HUES64 (cell line): ENCODE measurements around the gene SSBP3.

Experiments used
- H3K27ac ChIP-seq: 2 replicates; pipeline ENCODE4 v1.7.0; 2013; ENCODE audit warnings: low read depth, low read length, inconsistent platforms
- H3K27me3 ChIP-seq: 2 replicates; pipeline ENCODE4 v1.6.1; 2013; ENCODE audit warnings: mild to moderate bottlenecking, low read length; ENCODE audit not compliant: insufficient read depth
- H3K36me3 ChIP-seq: 2 replicates; pipeline ENCODE4 v1.6.1; 2013; ENCODE audit warnings: mild to moderate bottlenecking, low read length; ENCODE audit not compliant: insufficient read depth
- H3K4me1 ChIP-seq: 2 replicates; pipeline ENCODE4 v1.6.1; 2013; ENCODE audit warnings: mild to moderate bottlenecking, low read length, moderate library complexity; ENCODE audit not compliant: insufficient read depth
- H3K4me3 ChIP-seq: 2 replicates; pipeline ENCODE4 v1.5.1; 2013; ENCODE audit warnings: mild to moderate bottlenecking, low read length, moderate library complexity
- H3K9ac ChIP-seq: 2 replicates; pipeline ENCODE4 v1.6.1; 2013; ENCODE audit warnings: mild to moderate bottlenecking, low read depth, low read length
- H3K9me3 ChIP-seq: 2 replicates; pipeline ENCODE4 v1.6.1; 2013; ENCODE audit warnings: low read depth, low read length; ENCODE audit not compliant: insufficient read depth
- WGBS: fragments of 150-250, 120-280 bp; methylation state at CpG from one replicate; pipeline ENCODE4 v1.1.7; 2013; ENCODE audit warnings: missing lambda C conversion rate; 5-methylcytosine and 5-hydroxymethylcytosine counted together

SSBP3 gene

DNA sequence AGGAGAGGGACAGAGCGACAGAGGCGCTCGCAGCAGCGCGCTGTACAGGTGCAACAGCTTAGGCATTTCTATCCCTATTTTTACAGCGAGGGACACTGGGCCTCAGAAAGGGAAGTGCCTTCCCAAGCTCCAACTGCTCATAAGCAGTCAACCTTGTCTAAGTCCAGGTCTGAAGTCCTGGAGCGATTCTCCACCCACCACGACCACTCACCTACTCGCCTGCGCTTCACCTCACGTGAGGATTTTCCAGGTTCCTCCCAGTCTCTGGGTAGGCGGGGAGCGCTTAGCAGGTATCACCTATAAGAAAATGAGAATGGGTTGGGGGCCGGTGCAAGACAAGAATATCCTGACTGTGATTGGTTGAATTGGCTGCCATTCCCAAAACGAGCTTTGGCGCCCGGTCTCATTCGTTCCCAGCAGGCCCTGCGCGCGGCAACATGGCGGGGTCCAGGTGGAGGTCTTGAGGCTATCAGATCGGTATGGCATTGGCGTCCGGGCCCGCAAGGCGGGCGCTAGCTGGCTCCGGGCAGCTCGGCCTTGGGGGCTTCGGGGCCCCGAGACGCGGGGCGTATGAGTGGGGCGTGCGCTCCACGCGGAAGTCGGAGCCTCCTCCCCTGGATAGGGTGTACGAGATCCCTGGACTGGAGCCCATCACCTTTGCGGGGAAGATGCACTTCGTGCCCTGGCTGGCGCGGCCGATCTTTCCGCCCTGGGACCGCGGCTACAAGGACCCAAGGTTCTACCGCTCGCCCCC is 206.3 kb downstream of the SSBP3 start, which contains the start of the genes CYB5RL and MRPL37:
Gene CYB5RL, minus strand, starts transcription at position 266 of the 754 bp plus-strand sequence. CDS start 4,414 bp downstream, outside the sequence.
Gene MRPL37, plus strand, starts transcription at position 403 of the 754 bp plus-strand sequence. Its CDS starts 77 bp downstream, at position 480.
- H3K36me3 ChIP-seq: peaks cover 20% of the 10 kb centered on the region
- no peaks in the 10 kb centered on the region for H3K9me3 ChIP-seq
- under 1% methylated on average over 51 of the region's 51 CpGs for WGBS
- peak within 1 kb of the TSS; percentile 48 for H3K27ac ChIP-seq
- H3K9ac ChIP-seq: peak within 1 kb of the TSS; percentile 83
- H3K4me1 ChIP-seq: peaks cover 13% of the 10 kb centered on the region; the same call in 1 of the 2 replicates
- H3K27me3 ChIP-seq: no peaks in the 10 kb centered on the region; the same call in 1 of the 2 replicates
- H3K4me3 ChIP-seq: peak within 1 kb of the TSS; percentile 76

DNA sequence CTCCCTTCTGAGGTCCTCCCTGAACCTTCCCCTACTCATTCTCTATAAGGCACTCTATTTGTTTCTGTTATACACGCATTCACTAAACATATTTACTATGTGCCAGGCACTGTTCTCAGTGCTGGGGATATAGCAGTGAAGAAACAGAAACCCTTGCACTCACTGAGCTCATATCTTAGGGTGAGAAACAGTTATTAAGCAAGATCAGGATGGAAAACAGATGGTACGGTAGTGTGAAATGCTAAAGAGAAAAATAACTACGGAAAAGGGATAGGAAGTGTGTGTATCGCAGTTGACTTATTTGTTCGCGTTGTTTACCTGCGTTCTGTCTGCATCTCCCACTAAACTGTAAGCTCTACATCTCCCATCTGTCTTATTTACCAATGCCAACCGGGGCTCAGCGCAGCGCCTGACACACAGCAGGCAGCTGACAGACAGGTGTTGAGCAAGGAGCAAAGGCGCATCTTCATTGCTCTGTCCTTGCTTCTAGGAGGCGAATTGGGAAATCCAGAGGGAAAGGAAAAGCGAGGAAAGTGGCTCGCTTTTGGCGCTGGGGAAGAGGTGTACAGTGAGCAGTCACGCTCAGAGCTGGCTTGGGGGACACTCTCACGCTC is 206.9 kb downstream of the SSBP3 start:
- Histone ChIP-seq H3K9me3 (no peaks in the 10 kb centered on the region), H3K36me3 (peaks cover 21% of the 10 kb centered on the region), H3K4me3 (peak overlapping the region; percentile 76), H3K27me3 (no peaks in the 10 kb centered on the region; the same call in 1 of the 2 replicates), H3K27ac (no peak overlapping the region), H3K4me1 (peaks cover 13% of the 10 kb centered on the region; the same call in 1 of the 2 replicates), H3K9ac (peak overlapping the region; percentile 83)
- 32% methylated on average over 17 of the region's 17 CpGs for WGBS

DNA sequence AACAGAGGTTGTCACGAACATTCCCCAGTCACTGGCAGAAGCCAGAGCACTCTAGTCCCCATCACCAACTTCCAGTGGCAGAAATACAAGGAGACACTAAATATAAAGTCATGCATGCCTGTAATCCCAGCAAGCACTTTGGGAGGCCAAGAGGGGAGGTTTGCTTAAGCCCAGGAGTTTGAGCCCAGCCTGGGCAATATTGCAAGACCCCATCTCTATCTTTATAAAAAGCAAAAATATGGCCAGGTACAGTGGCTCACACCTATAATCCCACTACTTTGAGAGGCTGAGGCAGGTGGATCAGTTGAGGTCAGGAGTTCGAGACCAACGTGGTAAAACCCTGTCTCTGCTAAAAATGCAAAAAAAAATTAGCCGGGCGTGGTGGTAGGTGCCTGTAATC is 212.7 kb downstream of the SSBP3 start:
- Histone ChIP-seq H3K4me1 (no peaks in the 10 kb centered on the region), H3K9me3 (no peaks in the 10 kb centered on the region), H3K36me3 (peaks cover 37% of the 10 kb centered on the region), H3K27me3 (no peaks in the 10 kb centered on the region), H3K27ac (no peak overlapping the region), H3K4me3 (no peak overlapping the region), H3K9ac (no peak overlapping the region)
- WGBS: 92% methylated on average over 5 of the region's 5 CpGs

DNA sequence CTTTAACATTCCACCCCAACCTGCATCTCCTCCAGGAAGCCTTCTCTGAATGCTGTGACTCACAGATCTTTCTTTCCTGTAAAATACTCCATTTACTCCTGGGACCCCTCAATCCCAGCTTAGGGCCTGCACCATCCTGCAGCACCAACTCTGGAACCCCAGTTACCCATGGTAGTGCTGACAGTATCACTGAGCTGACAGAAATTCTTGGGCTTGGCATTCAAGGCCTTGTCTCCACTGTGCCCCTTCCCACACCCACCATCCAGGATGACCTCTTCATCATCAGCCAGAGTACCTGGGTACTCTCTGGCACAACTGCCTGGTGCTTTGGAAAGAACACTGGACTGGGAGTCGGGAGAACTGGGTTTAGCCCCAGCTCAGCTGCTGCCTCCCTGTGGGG is 214.7 kb downstream of the SSBP3 start:
- peaks cover 37% of the 10 kb centered on the region for H3K36me3 ChIP-seq
- H3K9ac ChIP-seq: no peak overlapping the region
- no peak overlapping the region for H3K27ac ChIP-seq
- no peaks in the 10 kb centered on the region for H3K4me1 ChIP-seq
- no peaks in the 10 kb centered on the region for H3K9me3 ChIP-seq
- WGBS: 43% methylated on average over 1 of the region's 1 CpG
- no peak overlapping the region for H3K4me3 ChIP-seq
- H3K27me3 ChIP-seq: no peaks in the 10 kb centered on the region

DNA sequence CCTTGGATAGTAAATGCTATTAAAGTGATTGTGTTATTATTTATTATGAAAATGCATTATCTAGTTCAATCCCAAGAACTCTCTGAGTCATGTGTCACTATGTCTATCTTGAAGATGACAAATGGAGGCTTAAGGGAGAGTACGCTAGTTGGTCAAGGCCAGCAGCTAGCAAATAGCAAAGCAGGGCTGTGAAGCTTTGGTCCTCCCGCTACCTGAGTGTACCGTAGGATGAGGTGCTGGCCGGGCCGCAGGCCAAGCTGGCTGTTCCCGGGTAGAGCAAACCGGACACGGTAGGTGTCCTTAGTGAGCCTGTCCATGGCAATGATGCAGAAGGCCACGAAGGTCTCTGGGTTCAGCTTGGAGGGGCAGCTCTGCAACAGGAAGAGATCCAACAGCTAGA is 215.7 kb downstream of the SSBP3 start:
- Histone ChIP-seq H3K4me1 (no peaks in the 10 kb centered on the region), H3K9ac (no peak overlapping the region), H3K27ac (no peak overlapping the region), H3K4me3 (no peak overlapping the region), H3K36me3 (peaks cover 34% of the 10 kb centered on the region), H3K27me3 (no peaks in the 10 kb centered on the region), H3K9me3 (no peaks in the 10 kb centered on the region)
- 95% methylated on average over 9 of the region's 9 CpGs for WGBS

DNA sequence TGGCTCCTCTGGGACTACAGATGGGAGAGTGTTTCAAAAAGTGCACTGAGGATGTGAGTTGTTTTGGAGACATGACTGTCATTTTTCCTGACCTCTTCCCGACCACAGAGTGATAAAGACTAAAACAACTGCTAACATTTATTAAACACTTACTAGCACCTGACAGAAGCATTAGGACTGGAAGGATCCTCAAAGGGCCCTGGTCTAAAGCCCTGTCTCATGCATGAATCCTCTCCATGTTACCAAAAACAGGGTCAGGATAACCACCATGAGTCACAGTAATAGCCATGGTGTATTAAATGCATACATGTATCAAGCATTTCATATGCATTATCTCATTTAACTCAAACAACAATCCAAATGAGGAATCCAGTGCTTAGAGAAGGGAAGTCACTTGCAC is 217.9 kb downstream of the SSBP3 start:
- Histone ChIP-seq H3K27ac (no peak overlapping the region), H3K9me3 (no peaks in the 10 kb centered on the region), H3K4me1 (no peaks in the 10 kb centered on the region), H3K9ac (no peak overlapping the region), H3K4me3 (no peak overlapping the region), H3K36me3 (peaks cover 20% of the 10 kb centered on the region), H3K27me3 (no peaks in the 10 kb centered on the region)
- WGBS: 88% methylated on average over 1 of the region's 1 CpG

DNA sequence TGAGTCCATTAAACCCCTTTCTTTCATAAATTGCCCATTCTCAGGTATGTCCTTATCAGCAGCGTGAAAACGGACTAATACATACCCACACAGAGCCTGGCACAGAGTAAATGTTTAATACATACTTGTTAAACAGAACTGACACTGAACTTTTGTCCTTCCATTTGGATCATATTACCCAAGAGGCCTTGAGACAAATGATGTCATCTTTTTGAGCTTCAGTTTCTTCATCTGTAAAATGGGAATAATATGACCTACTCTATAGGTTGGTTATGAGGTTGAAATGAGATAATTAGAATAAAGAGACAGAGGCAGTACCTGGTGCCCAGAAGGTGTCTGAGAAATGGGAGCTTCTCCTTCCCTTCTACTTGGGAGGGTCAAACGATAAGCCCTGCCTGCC is 220.1 kb downstream of the SSBP3 start:
- Histone ChIP-seq H3K9ac (no peak overlapping the region), H3K4me3 (no peak overlapping the region), H3K9me3 (no peaks in the 10 kb centered on the region), H3K36me3 (peaks cover 11% of the 10 kb centered on the region), H3K27me3 (no peaks in the 10 kb centered on the region), H3K27ac (no peak overlapping the region), H3K4me1 (no peaks in the 10 kb centered on the region)
- WGBS: 97% methylated on average over 3 of the region's 3 CpGs

DNA sequence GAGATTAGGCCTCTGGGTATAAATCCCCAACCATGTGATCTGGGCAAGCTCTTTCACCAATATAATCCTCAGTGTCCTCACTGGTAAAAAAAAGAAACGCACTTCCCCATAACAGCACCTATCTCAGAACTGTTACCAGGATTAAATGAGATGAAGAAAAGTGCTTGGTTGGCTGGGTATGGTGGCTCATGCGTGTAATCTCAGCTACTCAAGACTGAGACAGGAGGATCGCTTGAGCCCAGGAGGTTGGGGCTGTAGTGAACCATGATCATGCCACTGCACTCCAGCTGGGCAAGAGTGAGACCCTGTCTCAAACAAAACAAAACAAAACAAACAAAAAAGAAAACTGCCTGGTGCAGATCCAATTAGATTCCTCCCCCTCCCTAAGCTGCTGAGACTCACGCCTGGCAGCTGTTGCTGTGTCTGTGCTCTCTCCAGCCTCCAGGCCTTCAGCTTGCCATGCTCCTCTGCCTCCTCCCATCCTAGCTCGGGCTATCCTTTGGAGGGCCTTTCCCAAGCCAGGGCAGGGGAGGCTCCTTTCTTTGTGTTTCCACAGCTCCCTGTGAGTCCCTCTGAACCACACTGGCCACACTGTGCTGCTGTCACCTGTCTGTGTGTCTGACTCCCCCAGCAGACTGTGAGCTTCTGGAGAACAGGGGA is 225.4 kb downstream of the SSBP3 start:
- H3K36me3 ChIP-seq: 0 out of 2 replicates have a peak, but pooled peaks cover 5% of the 10 kb centered on the region
- H3K27ac ChIP-seq: no peak overlapping the region
- H3K4me1 ChIP-seq: no peaks in the 10 kb centered on the region
- WGBS: 87% methylated on average over 4 of the region's 5 CpGs
- H3K9me3 ChIP-seq: no peaks in the 10 kb centered on the region
- no peaks in the 10 kb centered on the region for H3K27me3 ChIP-seq
- H3K4me3 ChIP-seq: no peak overlapping the region
- no peak overlapping the region for H3K9ac ChIP-seq

DNA sequence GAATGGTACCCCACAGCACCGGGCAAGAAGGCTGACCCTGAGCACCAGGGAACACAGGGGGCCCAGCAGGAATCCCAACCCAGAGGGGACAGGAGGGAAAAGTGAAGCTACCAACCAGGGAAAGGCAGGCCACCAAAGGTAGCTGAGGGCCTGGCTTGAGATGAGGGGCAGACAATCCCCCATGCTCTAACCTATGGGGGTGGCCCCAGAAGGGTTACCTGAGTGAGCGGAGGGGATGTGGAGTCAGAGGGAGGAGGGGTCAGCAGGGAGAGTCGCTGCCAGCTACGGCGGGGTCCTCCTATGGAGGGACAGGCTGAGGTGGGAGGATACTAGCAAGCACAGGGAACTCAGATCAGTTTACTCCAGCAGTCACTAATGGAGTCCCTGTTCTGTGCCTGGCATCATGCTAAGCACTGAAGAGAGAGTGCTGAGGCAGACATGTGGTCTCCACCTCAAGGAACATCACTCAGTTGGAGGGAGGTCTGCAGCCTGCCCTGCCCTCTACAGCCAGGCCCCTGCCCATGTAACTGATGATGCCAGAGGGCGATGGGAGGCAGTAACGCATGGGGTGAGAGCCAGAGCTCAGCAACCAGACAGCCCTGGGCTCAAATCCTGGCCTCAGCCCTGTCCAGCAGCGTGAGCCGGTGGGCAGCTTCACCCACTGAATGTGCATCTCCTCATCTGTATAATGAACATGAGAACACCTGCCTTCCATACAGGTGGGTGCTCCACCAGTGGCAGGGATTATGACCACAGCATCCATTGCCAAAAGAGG is 227.7 kb downstream of the SSBP3 start:
- WGBS: 92% methylated on average over 9 of the region's 9 CpGs
- no peak overlapping the region for H3K9ac ChIP-seq
- H3K36me3 ChIP-seq: 0 out of 2 replicates have a peak, but pooled peaks cover 5% of the 10 kb centered on the region
- no peaks in the 10 kb centered on the region for H3K9me3 ChIP-seq
- H3K27me3 ChIP-seq: no peaks in the 10 kb centered on the region
- H3K4me1 ChIP-seq: no peaks in the 10 kb centered on the region
- no peak overlapping the region for H3K27ac ChIP-seq
- H3K4me3 ChIP-seq: no peak overlapping the region

DNA sequence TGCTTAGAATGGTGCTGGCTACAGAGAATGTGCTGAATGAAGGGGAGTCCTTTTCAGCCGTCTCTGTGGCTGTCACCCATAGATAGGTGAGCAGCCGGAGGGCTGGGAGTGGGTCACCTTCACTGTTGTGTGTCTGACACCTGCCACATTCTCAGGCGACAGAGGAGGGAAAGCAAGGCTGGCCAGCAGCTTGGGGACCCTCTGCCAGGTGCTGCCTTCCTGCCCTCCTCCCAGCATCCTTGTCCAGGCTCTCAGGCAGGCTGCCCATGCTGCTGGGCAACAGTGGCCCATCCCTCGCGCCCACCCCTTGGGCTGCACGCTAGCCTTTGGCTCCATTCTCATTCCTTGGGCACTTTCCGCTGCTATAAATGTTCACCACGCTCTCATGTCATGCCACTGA is 228.5 kb downstream of the SSBP3 start:
- Histone ChIP-seq H3K4me1 (no peaks in the 10 kb centered on the region), H3K27ac (no peak overlapping the region), H3K9me3 (no peaks in the 10 kb centered on the region), H3K36me3 (0 out of 2 replicates have a peak, but pooled peaks cover 5% of the 10 kb centered on the region), H3K9ac (no peak overlapping the region), H3K4me3 (no peak overlapping the region), H3K27me3 (no peaks in the 10 kb centered on the region)
- 93% methylated on average over 8 of the region's 8 CpGs for WGBS
